ENCODE measurements around the gene CLMN. TPM values are rescaled to one million over a fixed set of nuclear protein-coding genes. Genes with fewer than 3 reads are reported as not detected.
"Not testable (repeated sequence)": the region's sequence is repeated elsewhere in the genome, so short reads cannot be mapped to it uniquely, and the experiment has no call there.

CLMN gene
- total RNA-seq, 4 donors from 2014 or later: 6.5 to 10.0 (median 7.9) TPM

DNA sequence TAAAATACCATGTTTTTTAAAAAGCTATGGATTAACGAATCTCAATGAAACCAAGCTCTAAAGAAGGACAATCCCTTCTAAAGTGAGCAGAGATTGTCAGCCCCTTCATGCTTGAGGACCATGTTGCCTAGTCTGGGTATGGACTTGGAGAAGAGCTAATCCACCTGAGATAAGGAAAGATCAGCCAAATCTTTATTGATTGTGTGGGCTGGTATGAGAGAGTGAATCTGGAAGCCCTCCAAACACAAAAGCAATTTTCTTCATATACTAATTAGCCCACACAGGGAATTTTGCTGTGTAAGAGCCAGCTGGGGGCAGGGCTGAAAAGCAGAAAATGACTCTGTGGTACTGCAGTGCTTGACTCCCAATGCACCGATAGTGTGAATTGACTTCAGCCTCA, 115.0 kb downstream of the CLMN start:
- peaks cover 0 to 3% (median 0%) of the 10 kb centered on the region in 4 donors for H3K9me3 ChIP-seq
- no peak overlapping the region for H3K27ac ChIP-seq (replicated peaks in 1 of 4)
- WGBS: 94% methylated on average over 2 of the region's 2 CpGs
- H3K4me3 ChIP-seq: no peak overlapping the region
- H3K36me3 ChIP-seq: peaks cover 0 to 37% (median 10%) of the 10 kb centered on the region in 4 donors
- DNase-seq (ENCODE audit: extremely low spot score): no peak
- no peak for TF ChIP-seq EP300 (IDR thresholded peaks at IDR 0.05)
- TF ChIP-seq, protein P1, sequence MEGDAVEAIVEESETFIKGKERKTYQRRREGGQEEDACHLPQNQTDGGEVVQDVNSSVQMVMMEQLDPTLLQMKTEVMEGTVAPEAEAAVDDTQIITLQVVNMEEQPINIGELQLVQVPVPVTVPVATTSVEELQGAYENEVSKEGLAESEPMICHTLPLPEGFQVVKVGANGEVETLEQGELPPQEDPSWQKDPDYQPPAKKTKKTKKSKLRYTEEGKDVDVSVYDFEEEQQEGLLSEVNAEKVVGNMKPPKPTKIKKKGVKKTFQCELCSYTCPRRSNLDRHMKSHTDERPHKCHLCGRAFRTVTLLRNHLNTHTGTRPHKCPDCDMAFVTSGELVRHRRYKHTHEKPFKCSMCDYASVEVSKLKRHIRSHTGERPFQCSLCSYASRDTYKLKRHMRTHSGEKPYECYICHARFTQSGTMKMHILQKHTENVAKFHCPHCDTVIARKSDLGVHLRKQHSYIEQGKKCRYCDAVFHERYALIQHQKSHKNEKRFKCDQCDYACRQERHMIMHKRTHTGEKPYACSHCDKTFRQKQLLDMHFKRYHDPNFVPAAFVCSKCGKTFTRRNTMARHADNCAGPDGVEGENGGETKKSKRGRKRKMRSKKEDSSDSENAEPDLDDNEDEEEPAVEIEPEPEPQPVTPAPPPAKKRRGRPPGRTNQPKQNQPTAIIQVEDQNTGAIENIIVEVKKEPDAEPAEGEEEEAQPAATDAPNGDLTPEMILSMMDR (IDR thresholded peaks at IDR 0.05): no peak
- TF ChIP-seq POLR2A (IDR thresholded peaks at IDR 0.05; ENCODE audit: low read depth): no peak
- TF ChIP-seq POLR2AphosphoS5 (IDR thresholded peaks at IDR 0.05): no peak
- H3K27me3 ChIP-seq: no peaks in the 10 kb centered on the region
- intact Hi-C loops (cut with DNase I): no loop called here
- H3K4me1 ChIP-seq: peaks cover 0 to 2% (median 0%) of the 10 kb centered on the region in 4 donors

DNA sequence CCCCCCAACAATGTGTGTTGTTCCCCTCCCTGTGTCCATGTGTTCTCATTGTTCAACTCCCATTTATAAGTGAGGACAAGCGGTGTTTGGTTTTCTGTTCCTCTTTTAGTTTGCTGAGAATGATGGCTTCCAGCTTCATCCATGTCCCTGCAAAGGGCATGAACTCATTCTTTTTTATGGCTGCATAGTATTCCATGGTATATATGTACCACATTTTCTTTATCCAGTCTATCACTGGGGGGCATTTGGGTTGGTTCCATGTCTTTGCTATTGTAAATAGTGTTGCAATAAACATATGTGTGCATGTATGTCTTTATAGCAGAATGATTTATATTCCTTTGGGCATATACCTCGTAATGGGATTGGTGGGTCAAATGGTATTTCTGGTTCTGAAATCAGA, 118.0 kb downstream of the CLMN start:
- H3K9me3 ChIP-seq; DNase-seq (ENCODE audit: extremely low spot score); H3K27me3 ChIP-seq; H3K4me3 ChIP-seq; H3K4me1 ChIP-seq; H3K27ac ChIP-seq (replicated peaks in 1 of 4); intact Hi-C loops (cut with DNase I): not testable (repeated sequence)
- 100% methylated on average over 2 of the region's 2 CpGs for whole genome bisulfite sequencing
- peaks cover 0 to 29% (median 10%) of the 10 kb centered on the region in 4 donors for H3K36me3 ChIP-seq

DNA sequence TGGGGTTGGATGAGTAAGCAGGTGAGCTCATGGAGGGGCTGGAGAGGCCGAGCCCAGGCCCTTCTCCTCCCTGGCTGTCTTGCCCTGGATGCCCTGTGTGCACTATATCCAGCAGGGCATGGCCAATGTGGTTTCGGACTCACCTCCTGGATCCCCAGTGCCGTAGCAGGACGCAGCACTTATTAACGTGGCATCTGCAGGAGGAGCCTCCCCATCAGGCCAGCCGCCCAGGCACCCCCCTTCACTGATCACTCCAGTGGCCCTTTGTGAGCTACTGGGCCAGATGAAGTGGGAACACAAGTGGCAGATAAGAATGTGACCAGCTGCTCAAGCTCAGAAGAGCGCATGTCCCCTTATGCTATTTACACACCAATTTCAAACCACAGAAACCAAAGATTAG, 119.3 kb downstream of the CLMN start:
- Histone ChIP-seq H3K27me3 (no peaks in the 10 kb centered on the region), H3K36me3 (peaks cover 0 to 29% (median 10%) of the 10 kb centered on the region in 4 donors), H3K27ac (replicated peaks in 1 of 4) (no peak overlapping the region), H3K9me3 (peaks cover 0 to 3% (median 0%) of the 10 kb centered on the region in 4 donors), H3K4me1 (peaks cover 0 to 2% (median 0%) of the 10 kb centered on the region in 4 donors), H3K4me3 (no peak overlapping the region)
- 94% methylated on average over 6 of the region's 7 CpGs for WGBS
- intact Hi-C loops (cut with DNase I): no loop called here
- TF ChIP-seq EP300 (IDR thresholded peaks at IDR 0.05): no peak
- TF ChIP-seq POLR2AphosphoS5 (IDR thresholded peaks at IDR 0.05): no peak
- TF ChIP-seq, protein P1 (IDR thresholded peaks at IDR 0.05): no peak
- no peak for TF ChIP-seq POLR2A (IDR thresholded peaks at IDR 0.05; ENCODE audit: low read depth)
- DNase-seq (ENCODE audit: extremely low spot score): no peak

DNA sequence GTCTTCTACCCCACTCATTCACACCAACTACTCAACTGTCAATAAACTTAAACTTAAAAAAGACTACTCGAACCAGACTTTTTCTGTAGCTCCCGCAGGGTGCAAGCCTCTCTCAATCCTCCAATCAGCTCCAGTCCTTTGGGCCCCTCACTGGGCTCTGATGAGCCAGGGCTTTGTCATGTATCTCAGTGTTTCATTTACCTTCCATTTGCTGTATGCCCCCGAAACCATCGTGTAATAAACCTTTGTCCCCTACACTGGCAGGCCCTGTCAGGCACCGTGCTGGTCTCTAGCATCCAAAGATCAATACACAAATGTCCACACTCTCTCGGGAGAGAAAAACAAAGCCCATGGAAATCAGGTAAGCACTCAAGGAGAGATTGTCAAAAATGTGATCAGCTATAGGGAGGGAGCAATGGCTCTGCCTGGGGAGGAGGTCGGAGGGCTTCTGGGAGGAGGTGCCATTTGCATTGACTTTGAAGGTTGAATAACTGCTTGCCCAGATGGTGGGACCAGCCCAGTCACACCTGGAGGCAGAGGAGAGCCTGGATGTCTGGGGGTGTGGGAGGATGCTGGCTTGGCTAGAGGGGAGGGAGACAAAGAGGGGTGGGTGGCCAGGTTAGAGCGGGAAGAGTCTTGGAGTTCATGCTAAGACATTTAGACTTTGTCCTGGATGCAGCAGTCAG, 120.3 kb downstream of the CLMN start:
- 68% methylated on average over 8 of the region's 8 CpGs for WGBS
- intact Hi-C loops (cut with DNase I): no loop called here
- H3K27me3 ChIP-seq: no peaks in the 10 kb centered on the region

GRCh38 chr14:95198320-95198719, 121.4 kb downstream of the CLMN start:
- DNase-seq (ENCODE audit: extremely low spot score): no peak
- Histone ChIP-seq H3K4me1 (peaks cover 0 to 2% (median 0%) of the 10 kb centered on the region in 4 donors), H3K36me3 (peaks cover 0 to 18% (median 5%) of the 10 kb centered on the region in 4 donors), H3K27me3 (no peaks in the 10 kb centered on the region), H3K27ac (replicated peaks in 1 of 4) (no peak overlapping the region), H3K4me3 (no peak overlapping the region), H3K9me3 (no peaks in the 10 kb centered on the region)
- WGBS: 95% methylated on average over 8 of the region's 9 CpGs
- intact Hi-C loops (cut with DNase I): no loop called here
- TF ChIP-seq POLR2AphosphoS5 (IDR thresholded peaks at IDR 0.05) (no peak), EP300 (IDR thresholded peaks at IDR 0.05) (no peak), POLR2A (IDR thresholded peaks at IDR 0.05; ENCODE audit: low read depth) (no peak)
- TF ChIP-seq, protein P1 (IDR thresholded peaks at IDR 0.05): no peak

More for the DNA sequence above, 120.3 kb downstream of the CLMN start:
- Histone ChIP-seq H3K27ac (replicated peaks in 1 of 4) (no peak overlapping the region), H3K4me3 (no peak overlapping the region), H3K36me3 (peaks cover 0 to 29% (median 10%) of the 10 kb centered on the region in 4 donors), H3K4me1 (peaks cover 0 to 2% (median 0%) of the 10 kb centered on the region in 4 donors), H3K9me3 (no peaks in the 10 kb centered on the region)
- TF ChIP-seq, protein P1 (IDR thresholded peaks at IDR 0.05): no peak
- TF ChIP-seq POLR2AphosphoS5 (IDR thresholded peaks at IDR 0.05): no peak
- TF ChIP-seq POLR2A (IDR thresholded peaks at IDR 0.05; ENCODE audit: low read depth): no peak
- TF ChIP-seq EP300 (IDR thresholded peaks at IDR 0.05): no peak
- DNase-seq (ENCODE audit: extremely low spot score): no peak

Data from esophagus muscularis mucosa (tissue), 4 donors.